ENCODE data around the gene NPFF. TPM values are rescaled to one million over a fixed set of nuclear protein-coding genes. Genes with fewer than 3 reads are reported as not detected.

Gene NPFF
- total RNA-seq, 2 donors from 2014 or later, result not detected

DNA sequence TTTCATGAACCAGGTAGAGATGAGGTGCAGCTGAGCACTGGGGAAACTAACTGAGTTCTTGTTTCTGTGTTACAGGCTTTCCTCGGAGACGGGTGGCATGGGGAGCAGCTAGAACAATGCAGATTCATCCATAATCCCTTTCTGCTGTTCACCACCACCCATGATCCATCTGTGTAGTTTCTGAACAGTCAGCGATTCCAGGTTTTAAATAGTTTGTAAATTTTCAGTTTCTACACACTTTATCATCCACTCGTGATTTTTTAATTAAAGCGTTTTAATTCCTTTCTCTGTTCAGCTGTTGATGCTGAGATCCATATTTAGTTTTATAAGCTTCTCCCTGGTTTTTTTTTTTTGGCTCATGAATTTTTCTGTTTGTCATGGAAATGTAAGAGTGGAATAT lies 28.0 kb downstream of the NPFF start:
- Histone ChIP-seq H3K9me3 (no peaks in the 10 kb centered on the region), H3K4me1 (peaks cover 25% of the 10 kb centered on the region), H3K4me3 (no peak overlapping the region), H3K36me3 (replicated peaks in 1 of 2; ENCODE audit: insufficient read depth in 1 of 2, low read depth in 2 of 2) (peaks cover 5 to 39% of the 10 kb centered on the region in 2 donors), H3K27me3 (no peaks in the 10 kb centered on the region), H3K27ac (no peak overlapping the region)
- intact Hi-C loops (cut with DNase I), result no loop called here
- no peak for ATAC-seq
- 73 to 92% methylated on average over 5 of the region's 5 CpGs for WGBS, 2 donors
- DNase-seq, result no peak
- TF ChIP-seq, protein P1, sequence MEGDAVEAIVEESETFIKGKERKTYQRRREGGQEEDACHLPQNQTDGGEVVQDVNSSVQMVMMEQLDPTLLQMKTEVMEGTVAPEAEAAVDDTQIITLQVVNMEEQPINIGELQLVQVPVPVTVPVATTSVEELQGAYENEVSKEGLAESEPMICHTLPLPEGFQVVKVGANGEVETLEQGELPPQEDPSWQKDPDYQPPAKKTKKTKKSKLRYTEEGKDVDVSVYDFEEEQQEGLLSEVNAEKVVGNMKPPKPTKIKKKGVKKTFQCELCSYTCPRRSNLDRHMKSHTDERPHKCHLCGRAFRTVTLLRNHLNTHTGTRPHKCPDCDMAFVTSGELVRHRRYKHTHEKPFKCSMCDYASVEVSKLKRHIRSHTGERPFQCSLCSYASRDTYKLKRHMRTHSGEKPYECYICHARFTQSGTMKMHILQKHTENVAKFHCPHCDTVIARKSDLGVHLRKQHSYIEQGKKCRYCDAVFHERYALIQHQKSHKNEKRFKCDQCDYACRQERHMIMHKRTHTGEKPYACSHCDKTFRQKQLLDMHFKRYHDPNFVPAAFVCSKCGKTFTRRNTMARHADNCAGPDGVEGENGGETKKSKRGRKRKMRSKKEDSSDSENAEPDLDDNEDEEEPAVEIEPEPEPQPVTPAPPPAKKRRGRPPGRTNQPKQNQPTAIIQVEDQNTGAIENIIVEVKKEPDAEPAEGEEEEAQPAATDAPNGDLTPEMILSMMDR (IDR thresholded peaks at IDR 0.05), result no peak
- TF ChIP-seq POLR2A (IDR thresholded peaks at IDR 0.05), result no peak

DNA sequence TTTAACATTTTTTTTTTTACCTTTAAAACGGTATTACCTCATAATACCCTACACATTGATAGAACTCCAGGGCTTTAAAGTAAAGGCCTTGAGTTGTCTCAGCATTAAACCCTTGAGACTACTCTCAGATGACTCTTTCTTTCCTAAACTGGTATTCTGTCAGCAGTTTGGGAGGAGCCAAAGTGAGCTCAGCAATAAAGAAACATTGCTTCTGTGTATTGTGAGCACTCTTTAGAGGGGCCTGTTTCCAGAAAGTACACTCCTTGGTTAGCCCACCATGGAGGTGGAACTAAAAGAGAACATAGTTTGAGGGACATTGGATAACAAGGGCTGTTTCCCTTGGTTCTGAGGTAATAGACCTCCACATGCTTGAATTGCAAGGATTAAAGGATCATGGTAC lies 28.4 kb downstream of the NPFF start:
- no peak overlapping the region for H3K4me3 ChIP-seq
- ATAC-seq, result no peak
- H3K27ac ChIP-seq, result no peak overlapping the region
- WGBS, 2 donors, result 33 to 36% methylated on average over 1 of the region's 1 CpG
- peaks cover 9 to 39% of the 10 kb centered on the region in 2 donors for H3K36me3 ChIP-seq (replicated peaks in 1 of 2; ENCODE audit: insufficient read depth in 1 of 2, low read depth in 2 of 2)
- intact Hi-C loops (cut with DNase I), result no loop called here
- H3K9me3 ChIP-seq, result no peaks in the 10 kb centered on the region
- peaks cover 29% of the 10 kb centered on the region for H3K4me1 ChIP-seq
- TF ChIP-seq POLR2A (IDR thresholded peaks at IDR 0.05), result no peak
- TF ChIP-seq, protein P1 (IDR thresholded peaks at IDR 0.05), result no peak
- DNase-seq, result no peak
- H3K27me3 ChIP-seq, result no peaks in the 10 kb centered on the region

DNA sequence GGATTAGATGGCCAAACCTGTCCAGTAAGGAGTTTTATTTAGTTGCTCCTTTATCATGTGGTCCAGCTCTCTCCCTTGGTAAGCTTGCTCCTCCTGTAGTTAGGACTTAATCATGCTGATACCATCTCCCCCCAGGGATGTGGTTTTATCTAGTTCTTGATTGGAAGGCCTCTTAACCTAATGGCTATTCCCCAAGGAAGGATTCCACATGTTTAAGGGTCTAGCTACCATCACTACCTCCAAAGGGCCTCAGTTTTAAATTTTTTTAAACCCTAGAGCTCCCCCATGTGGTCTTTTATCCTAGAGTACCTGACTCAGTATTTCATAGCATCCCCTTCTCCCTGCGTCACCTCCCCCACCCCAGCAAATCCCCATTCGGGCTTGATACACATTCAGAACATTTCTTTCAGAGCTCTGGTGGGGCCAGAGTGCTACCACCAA lies 30.5 kb downstream of the NPFF start:
- WGBS, 2 donors, result 57 to 67% methylated on average over 2 of the region's 2 CpGs

DNA sequence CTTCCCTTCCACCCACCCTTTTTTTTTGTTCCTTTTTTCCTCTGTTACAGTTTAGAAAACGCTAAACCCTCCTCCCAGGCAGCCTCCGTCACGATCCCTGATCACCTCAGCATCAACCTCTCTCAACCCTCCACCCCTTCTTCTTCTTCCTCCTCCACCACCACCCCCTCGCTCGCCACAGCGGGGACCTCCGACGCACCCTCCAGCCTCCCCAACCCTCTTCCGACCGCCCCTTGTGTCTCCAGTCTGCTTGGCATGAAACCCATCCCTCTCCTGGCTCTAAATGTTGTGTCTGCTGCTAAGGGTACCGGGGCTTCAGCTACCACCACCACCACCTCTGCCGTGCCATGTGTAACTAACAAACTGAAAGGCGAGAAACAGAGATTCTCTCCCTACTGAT lies 32.5 kb downstream of the NPFF start:
- Histone ChIP-seq H3K27ac (peak overlapping the region in 1 of 4 donors; percentile 29), H3K9me3 (no peaks in the 10 kb centered on the region), H3K4me1 (peaks cover 49% of the 10 kb centered on the region), H3K27me3 (no peaks in the 10 kb centered on the region), H3K36me3 (replicated peaks in 1 of 2; ENCODE audit: insufficient read depth in 1 of 2, low read depth in 2 of 2) (peaks cover 9 to 28% of the 10 kb centered on the region in 2 donors), H3K4me3 (no peak overlapping the region)
- intact Hi-C loops (cut with DNase I), result no loop called here
- ATAC-seq, result no peak
- DNase-seq, result no peak
- TF ChIP-seq, protein P1 (IDR thresholded peaks at IDR 0.05), result no peak
- TF ChIP-seq POLR2A (IDR thresholded peaks at IDR 0.05), result no peak
- 61 to 76% methylated on average over 13 of the region's 13 CpGs for WGBS, 2 donors

More for the DNA sequence above, 30.5 kb downstream of the NPFF start:
- TF ChIP-seq, protein P1 (IDR thresholded peaks at IDR 0.05), result peak in 1 of 7 experiments; percentile 18
- no peak for TF ChIP-seq POLR2A (IDR thresholded peaks at IDR 0.05)
- Histone ChIP-seq H3K36me3 (replicated peaks in 1 of 2; ENCODE audit: insufficient read depth in 1 of 2, low read depth in 2 of 2) (peaks cover 11 to 33% of the 10 kb centered on the region in 2 donors), H3K9me3 (no peaks in the 10 kb centered on the region), H3K4me3 (no peak overlapping the region), H3K27me3 (no peaks in the 10 kb centered on the region), H3K27ac (no peak overlapping the region), H3K4me1 (peaks cover 49% of the 10 kb centered on the region)
- intact Hi-C loops (cut with DNase I), result no loop called here
- no peak for DNase-seq
- ATAC-seq, result no peak

DNA sequence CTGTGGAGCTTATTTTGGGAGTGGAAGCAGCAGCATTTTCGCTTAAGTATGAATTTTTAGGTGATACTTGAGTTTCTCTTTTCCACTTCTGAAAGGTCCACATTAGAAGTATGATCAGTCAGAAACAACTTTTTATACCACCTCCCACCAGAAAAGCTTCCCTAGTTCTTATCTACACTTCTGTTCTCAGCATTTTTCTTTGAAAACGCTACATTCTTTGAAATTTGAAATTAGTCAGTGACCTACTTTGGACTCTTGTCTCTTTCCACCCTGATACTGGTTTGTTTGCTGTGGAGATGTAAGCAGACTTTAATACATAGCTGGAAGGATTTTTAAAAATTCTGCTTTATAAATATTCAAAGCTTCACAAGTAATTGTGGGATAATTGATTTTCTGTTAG lies 33.2 kb downstream of the NPFF start:
- Histone ChIP-seq H3K9me3 (no peaks in the 10 kb centered on the region), H3K36me3 (replicated peaks in 1 of 2; ENCODE audit: insufficient read depth in 1 of 2, low read depth in 2 of 2) (peaks cover 16 to 32% of the 10 kb centered on the region in 2 donors), H3K4me3 (no peak overlapping the region), H3K4me1 (peaks cover 49% of the 10 kb centered on the region), H3K27ac (peak overlapping the region in 1 of 4 donors; percentile 34), H3K27me3 (no peaks in the 10 kb centered on the region)
- no peak for TF ChIP-seq POLR2A (IDR thresholded peaks at IDR 0.05)
- TF ChIP-seq, protein P1 (IDR thresholded peaks at IDR 0.05), result no peak
- DNase-seq, result no peak
- 53 to 60% methylated on average over 2 of the region's 2 CpGs for WGBS, 2 donors
- intact Hi-C loops (cut with DNase I), result no loop called here
- ATAC-seq, result no peak

Data from body of pancreas (tissue), 4 donors.